ENCODE results near the gene GK. TPM values are rescaled to one million over a fixed set of nuclear protein-coding genes. Genes with fewer than 3 reads are reported as not detected.

Gene GK
- total and polyA plus RNA-seq, 4 donors: 20.2 to 84.0 (median 35.1) TPM

DNA sequence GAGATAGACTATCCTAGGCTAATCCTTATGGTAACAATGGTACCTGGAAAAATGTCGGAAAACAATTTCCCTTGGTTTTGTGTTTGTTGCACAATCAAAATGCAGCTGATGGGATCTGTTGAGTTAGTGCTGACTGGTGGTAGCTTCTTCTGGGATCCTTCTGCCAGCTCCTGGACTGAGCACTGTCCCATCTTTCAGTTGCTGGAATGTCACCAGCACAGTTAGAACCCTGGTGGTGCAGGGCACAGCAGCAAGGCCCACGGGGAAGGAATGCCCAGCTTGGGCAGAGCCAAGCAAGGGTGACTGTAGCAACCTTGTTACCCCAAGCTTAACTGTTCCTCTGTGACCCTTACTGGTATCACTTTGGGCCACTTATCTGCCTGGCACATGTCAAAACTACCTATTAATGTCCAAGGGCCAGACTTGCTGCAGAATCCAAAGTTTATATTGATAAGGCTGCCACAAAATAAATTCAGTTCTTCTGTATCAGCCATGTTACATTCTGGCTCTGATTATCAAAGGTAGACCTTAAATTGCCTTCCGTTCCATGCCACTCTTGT is 53.1 kb downstream of the GK start:
- no peak overlapping the region for H3K4me3 ChIP-seq
- 90 to 98% methylated on average over 3 of the region's 3 CpGs for WGBS, 2 donors
- H3K4me1 ChIP-seq (ENCODE audit: control insufficient read depth in 5 of 5, insufficient read depth in 5 of 5, low read length in 5 of 5): no peaks in the 10 kb centered on the region
- no peak overlapping the region for H3K27ac ChIP-seq (ENCODE audit: low read depth in 1 of 2, low read length in 1 of 2)
- no peak for TF ChIP-seq CTCF (IDR thresholded peaks at IDR 0.05; ENCODE audit: control extremely low read depth, extremely low read depth)
- H3K27me3 ChIP-seq (ENCODE audit: control insufficient read depth in 3 of 3, insufficient read depth in 3 of 3, low read length in 2 of 3): peaks cover 0 to 3% (median 2%) of the 10 kb centered on the region in 3 donors
- no peaks in the 10 kb centered on the region for H3K9me3 ChIP-seq (ENCODE audit: control insufficient read depth in 4 of 4, insufficient read depth in 3 of 4, low read length in 3 of 4)
- no peak overlapping the region for H3K9ac ChIP-seq (ENCODE audit: insufficient read depth in 1 of 2, low read length in 2 of 2)
- no peak for DNase-seq
- H3K36me3 ChIP-seq (ENCODE audit: control insufficient read depth in 4 of 4, insufficient read depth in 4 of 4, low read length in 4 of 4): peaks cover 0 to 2% (median 0%) of the 10 kb centered on the region in 4 donors
- ATAC-seq (ENCODE audit: insufficient read depth, low FRiP score): no peak

DNA sequence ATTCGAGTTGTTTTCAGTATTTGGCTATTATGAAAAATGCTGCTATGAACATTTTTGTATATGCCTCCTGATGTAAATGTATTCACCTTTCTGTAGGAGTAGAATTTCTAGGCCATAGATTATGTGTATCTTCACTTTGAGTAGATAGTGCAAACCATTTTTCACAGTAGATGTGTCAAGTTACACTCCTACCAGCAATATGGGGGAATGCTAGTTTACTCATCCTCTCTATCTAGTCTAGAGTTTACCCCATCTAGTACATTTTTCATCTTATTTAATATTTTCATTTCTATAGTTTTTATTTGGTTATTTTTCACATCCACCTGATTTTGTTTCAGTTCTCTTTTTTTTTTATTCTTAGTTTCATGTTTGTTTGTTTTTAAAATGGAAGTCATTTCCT is 59.0 kb downstream of the GK start:
- H3K36me3 ChIP-seq (ENCODE audit: control insufficient read depth in 4 of 4, insufficient read depth in 4 of 4, low read length in 4 of 4): peaks cover 0 to 2% (median 0%) of the 10 kb centered on the region in 4 donors
- peaks cover 0 to 3% (median under 1%) of the 10 kb centered on the region in 3 donors for H3K27me3 ChIP-seq (ENCODE audit: control insufficient read depth in 3 of 3, insufficient read depth in 3 of 3, low read length in 2 of 3)
- no peaks in the 10 kb centered on the region for H3K4me1 ChIP-seq (ENCODE audit: control insufficient read depth in 5 of 5, insufficient read depth in 5 of 5, low read length in 5 of 5)
- H3K27ac ChIP-seq (ENCODE audit: low read depth in 1 of 2, low read length in 1 of 2): no peak overlapping the region
- H3K4me3 ChIP-seq: no peak overlapping the region
- TF ChIP-seq CTCF (IDR thresholded peaks at IDR 0.05; ENCODE audit: control extremely low read depth, extremely low read depth): no peak
- WGBS, 2 donors: 67 to 83% methylated on average over 1 of the region's 1 CpG
- no peak for ATAC-seq (ENCODE audit: insufficient read depth, low FRiP score)
- DNase-seq: no peak
- no peaks in the 10 kb centered on the region for H3K9me3 ChIP-seq (ENCODE audit: control insufficient read depth in 4 of 4, insufficient read depth in 3 of 4, low read length in 3 of 4)
- H3K9ac ChIP-seq (ENCODE audit: insufficient read depth in 1 of 2, low read length in 2 of 2): no peak overlapping the region

- Histone ChIP-seq H3K9me3 (ENCODE audit: control insufficient read depth in 4 of 4, insufficient read depth in 3 of 4, low read length in 3 of 4) (no peaks in the 10 kb centered on the region), H3K27me3 (ENCODE audit: control insufficient read depth in 3 of 3, insufficient read depth in 3 of 3, low read length in 2 of 3) (peaks cover 0 to 4% (median 3%) of the 10 kb centered on the region in 3 donors), H3K36me3 (ENCODE audit: control insufficient read depth in 4 of 4, insufficient read depth in 4 of 4, low read length in 4 of 4) (peaks cover 0 to 2% (median 0%) of the 10 kb centered on the region in 4 donors), H3K27ac (ENCODE audit: low read depth in 1 of 2, low read length in 1 of 2) (no peak overlapping the region), H3K4me1 (ENCODE audit: control insufficient read depth in 5 of 5, insufficient read depth in 5 of 5, low read length in 5 of 5) (no peaks in the 10 kb centered on the region), H3K9ac (ENCODE audit: insufficient read depth in 1 of 2, low read length in 2 of 2) (no peak overlapping the region), H3K4me3 (no peak overlapping the region)
- ATAC-seq (ENCODE audit: insufficient read depth, low FRiP score) (no peak), DNase-seq (peak; percentile 55 to 81 (median 58))
- TF ChIP-seq CTCF (IDR thresholded peaks at IDR 0.05; ENCODE audit: control extremely low read depth, extremely low read depth): peak; percentile 42
- 44 to 78% methylated on average over 5 of the region's 5 CpGs for WGBS, 2 donors
These were observed 59.9 kb downstream of the GK start for GRCh38 chrX:30713061-30713525.

DNA sequence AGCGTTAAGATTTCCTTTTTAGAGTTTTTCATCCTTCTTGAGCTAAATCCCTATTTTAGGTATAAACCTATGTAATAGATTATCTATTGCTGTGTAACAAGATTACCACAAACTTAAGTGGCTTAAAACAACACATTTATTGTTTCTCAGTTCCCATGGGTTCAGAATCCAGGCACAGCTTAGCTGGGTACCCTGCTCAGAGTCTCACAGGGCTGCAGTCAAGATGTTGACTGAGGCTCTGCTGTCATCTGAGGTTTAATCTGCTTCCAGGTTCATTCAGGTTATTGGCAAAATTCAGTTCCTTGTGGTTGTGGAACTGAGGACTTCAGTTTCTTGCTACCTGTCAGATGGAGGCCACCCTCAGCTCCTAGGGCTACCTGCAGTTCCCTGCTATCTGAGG is 60.9 kb downstream of the GK start:
- 85 to 100% methylated on average over 1 of the region's 1 CpG for WGBS, 2 donors
- TF ChIP-seq CTCF (IDR thresholded peaks at IDR 0.05; ENCODE audit: control extremely low read depth, extremely low read depth): no peak
- Histone ChIP-seq H3K9ac (ENCODE audit: insufficient read depth in 1 of 2, low read length in 2 of 2) (no peak overlapping the region), H3K9me3 (ENCODE audit: control insufficient read depth in 4 of 4, insufficient read depth in 3 of 4, low read length in 3 of 4) (no peaks in the 10 kb centered on the region), H3K4me1 (ENCODE audit: control insufficient read depth in 5 of 5, insufficient read depth in 5 of 5, low read length in 5 of 5) (no peaks in the 10 kb centered on the region), H3K27me3 (ENCODE audit: control insufficient read depth in 3 of 3, insufficient read depth in 3 of 3, low read length in 2 of 3) (peaks cover 0 to 4% (median 3%) of the 10 kb centered on the region in 3 donors), H3K4me3 (no peak overlapping the region), H3K36me3 (ENCODE audit: control insufficient read depth in 4 of 4, insufficient read depth in 4 of 4, low read length in 4 of 4) (peaks cover 0 to 2% (median 0%) of the 10 kb centered on the region in 4 donors), H3K27ac (ENCODE audit: low read depth in 1 of 2, low read length in 1 of 2) (no peak overlapping the region)
- ATAC-seq (ENCODE audit: insufficient read depth, low FRiP score) (no peak), DNase-seq (no peak)

Measured in lung (tissue), 12 donors.